Pancreas (tissue), 10 donors: ENCODE data around the gene NACC2. TPM values are rescaled to one million over a fixed set of nuclear protein-coding genes. Genes with fewer than 3 reads are reported as not detected.

Experiments
- ATAC-seq, 4 donors: fragments of 200-7000 bp; cut with Tn5 transposase; one replicate each; pipeline versions ENCODE4 v1.8.0 to v1.9.1; 2020; ENCODE audit warnings: mild to moderate bottlenecking in 4 of 4, moderate library complexity in 4 of 4
- DNase-seq, 6 donors: peaks; one replicate each; pipeline ENCODE4 v3.0.0-alpha.2; 2020
- FAIRE-seq: peaks from 2 replicates; lab custom pipeline; 2012; peaks lifted over from hg19 to GRCh38; lab: Jason Lieb, UNC
- H3K27ac ChIP-seq, 4 donors: fragments of 200-600 bp; sonication (generic); 1 replicate in 3 of 4; 2 replicates in 1 of 4; pipeline versions ENCODE4 v1.5.0 to v1.8.0; 2020
- H3K27me3 ChIP-seq, 4 donors: fragments of 200-600 bp; one replicate each; pipeline ENCODE4 v1.8.0; 2021
- H3K36me3 ChIP-seq, 3 donors: fragments of 200-600 bp; sonication (generic) in 1 of 3; one replicate each; pipeline versions ENCODE4 v1.5.0 to v1.8.0; 2020 to 2021
- H3K4me1 ChIP-seq, 3 donors: fragments of 200-600 bp; one replicate each; pipeline ENCODE4 v1.8.0; 2021
- H3K4me3 ChIP-seq, 4 donors: fragments of 200-600 bp; sonication (generic) in 2 of 4; one replicate each; pipeline versions ENCODE4 v1.5.0 to v1.8.0; 2020 to 2021
- H3K9me3 ChIP-seq, 4 donors: fragments of 200-600 bp; one replicate each; pipeline ENCODE4 v1.8.0; 2021
- WGBS, 2 donors: extraction: QIAGEN DNeasy Blood & Tissue Kit; methylation state at CpG; one replicate each; pipeline ENCODE4 v1.1.7; 2013; 5-methylcytosine and 5-hydroxymethylcytosine counted together
- intact Hi-C, 3 donors: fragments of 100-400 bp; cut with DNase I; formaldehyde crosslinking; loops; one replicate each; pipeline versions ENCODE4 v1.11.1 to v1.14.2; 2022
- polyA plus RNA-seq, 2 donors: library from polyadenylated mRNA; stranded (reverse); fragments of 200-250 nt; gene quantifications; one replicate each; pipeline ENCODE4 v1.2.3, GENCODE V29; 2013
- total RNA-seq, 6 donors: library from RNA; stranded (reverse); fragmentation: NEBNext Ultra II Directional in 4 of 6; extraction: Animal tissue kit (Norgen Biotek cat#: 25700) in 4 of 6; gene quantifications; one replicate each; pipeline versions ENCODE4 v1.2.1 to v1.2.4, GENCODE V29; 2021 to 2023
- TF ChIP-seq, protein P1 (sequence below), 4 donors: fragments of 200-600 bp; sonication (generic) in 3 of 4; IDR thresholded peaks; one replicate each; pipeline versions ENCODE4 v1.5.0 to v1.8.0; 2021; ENCODE audit warnings: antibody characterized with exemption in 4 of 4
- donor health status: healthy with polysubstance abuse.
- donor health status: DM: no; HTN: no; CAD: no; lungs with moderate emphysema.
- donor health status: DM: no; HTN: no; CAD: no.
- donor health status: control.
- donor health status: control.
- donor health status: Bipolar disorder and iron deficiency.
- donor health status: DM: yes; HTN: yes; CAD: no.
- donor health status: DM: no; HTN: no; CAD: no.
- donor health status: DM: no; HTN: no; CAD: no.
- donor health status: DM: yes; HTN: yes; CAD: no.

Gene NACC2
- total and polyA plus RNA-seq, 8 donors, result 4.3 to 12.4 (median 8.2) TPM

DNA sequence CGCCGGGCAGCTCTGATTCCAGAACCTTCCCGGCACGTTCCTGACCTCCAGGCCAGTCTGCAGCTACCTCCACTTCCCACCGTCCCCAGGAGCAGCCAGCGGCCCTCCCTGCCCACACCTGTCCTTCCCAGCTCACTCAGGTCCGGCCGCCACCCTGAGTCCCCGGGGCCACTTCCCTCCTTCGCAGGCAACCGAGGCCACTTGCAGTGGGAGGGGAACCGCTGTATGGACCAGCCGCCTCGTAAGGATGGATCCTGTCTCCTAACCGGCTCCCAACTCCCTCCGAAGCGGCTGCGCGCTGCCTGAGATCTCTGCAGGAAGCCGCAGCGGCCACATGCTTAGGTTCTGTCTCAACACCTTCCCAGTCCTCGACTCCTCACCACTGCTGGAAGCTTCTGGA, 16.1 kb upstream of the NACC2 start:
- no peak for FAIRE-seq
- 87 to 97% methylated on average over 22 of the region's 22 CpGs for WGBS, 2 donors
- H3K27ac ChIP-seq, result no peak overlapping the region

DNA sequence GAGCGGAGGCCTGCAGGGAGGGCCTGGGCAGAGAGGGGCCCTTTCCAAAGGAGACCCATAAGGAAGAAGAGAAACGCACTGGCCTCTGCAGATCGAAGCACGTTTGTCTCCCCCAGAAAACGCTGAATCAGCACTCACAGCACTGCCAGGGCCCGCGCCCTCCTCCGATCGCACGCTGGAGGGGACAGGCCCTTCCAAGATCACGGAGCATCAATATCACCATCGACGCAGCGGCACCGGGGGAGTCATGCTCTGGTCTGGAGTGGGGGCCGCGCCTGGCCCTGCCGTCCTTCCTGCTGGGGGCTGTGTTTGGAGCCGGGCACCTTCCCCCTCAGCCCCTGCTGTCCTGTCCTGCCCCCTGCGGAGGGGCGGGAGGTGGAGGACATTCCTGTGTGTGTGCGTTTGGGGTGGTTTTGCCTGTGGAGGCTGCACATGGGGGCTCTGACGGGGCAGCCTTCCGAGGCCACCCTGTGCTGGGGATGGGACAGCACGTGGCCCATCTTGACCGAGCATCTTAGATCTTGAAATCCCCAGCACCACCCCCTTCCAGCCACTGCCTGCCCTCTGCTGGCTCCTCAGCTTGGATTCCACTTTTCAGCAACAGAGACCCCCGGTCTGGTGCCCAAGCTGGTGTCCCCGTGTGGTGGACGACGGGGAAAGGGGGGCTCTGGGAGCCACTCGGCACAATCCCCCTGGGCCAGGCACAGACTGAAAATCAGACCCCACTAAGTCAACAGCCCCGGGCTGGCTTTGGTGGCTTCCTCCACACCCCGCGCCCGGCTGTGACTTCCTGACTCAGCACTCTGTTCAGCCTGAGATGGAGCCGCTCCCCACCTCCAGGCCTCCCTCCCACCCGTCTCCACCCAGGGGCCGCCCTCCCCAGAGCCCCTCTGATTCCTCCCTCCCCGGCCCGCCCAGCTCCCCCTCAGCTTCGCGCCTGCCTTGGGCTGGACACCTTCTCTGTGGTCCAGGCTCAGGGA, 15.3 kb upstream of the NACC2 start:
- Histone ChIP-seq H3K27me3 (no peaks in the 10 kb centered on the region), H3K9me3 (no peaks in the 10 kb centered on the region), H3K4me1 (peaks cover 5 to 10% (median 5%) of the 10 kb centered on the region in 3 donors), H3K27ac (peak overlapping the region in 2 of 4 donors; percentile 27 to 33), H3K4me3 (peak overlapping the region in 3 of 4 donors; percentile 9 to 34 (median 30)), H3K36me3 (no peaks in the 10 kb centered on the region)
- TF ChIP-seq, protein P1, sequence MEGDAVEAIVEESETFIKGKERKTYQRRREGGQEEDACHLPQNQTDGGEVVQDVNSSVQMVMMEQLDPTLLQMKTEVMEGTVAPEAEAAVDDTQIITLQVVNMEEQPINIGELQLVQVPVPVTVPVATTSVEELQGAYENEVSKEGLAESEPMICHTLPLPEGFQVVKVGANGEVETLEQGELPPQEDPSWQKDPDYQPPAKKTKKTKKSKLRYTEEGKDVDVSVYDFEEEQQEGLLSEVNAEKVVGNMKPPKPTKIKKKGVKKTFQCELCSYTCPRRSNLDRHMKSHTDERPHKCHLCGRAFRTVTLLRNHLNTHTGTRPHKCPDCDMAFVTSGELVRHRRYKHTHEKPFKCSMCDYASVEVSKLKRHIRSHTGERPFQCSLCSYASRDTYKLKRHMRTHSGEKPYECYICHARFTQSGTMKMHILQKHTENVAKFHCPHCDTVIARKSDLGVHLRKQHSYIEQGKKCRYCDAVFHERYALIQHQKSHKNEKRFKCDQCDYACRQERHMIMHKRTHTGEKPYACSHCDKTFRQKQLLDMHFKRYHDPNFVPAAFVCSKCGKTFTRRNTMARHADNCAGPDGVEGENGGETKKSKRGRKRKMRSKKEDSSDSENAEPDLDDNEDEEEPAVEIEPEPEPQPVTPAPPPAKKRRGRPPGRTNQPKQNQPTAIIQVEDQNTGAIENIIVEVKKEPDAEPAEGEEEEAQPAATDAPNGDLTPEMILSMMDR (IDR thresholded peaks at IDR 0.05), result no peak
- 48% methylated on average over 37 to 42 of the region's 42 CpGs for WGBS, 2 donors
- FAIRE-seq (no peak), ATAC-seq (peak in 1 of 4 donors; percentile 12), DNase-seq (no peak)
- intact Hi-C loops, result no loop called here

More for the DNA sequence above, 16.1 kb upstream of the NACC2 start:
- no peaks in the 10 kb centered on the region for H3K27me3 ChIP-seq
- no peaks in the 10 kb centered on the region for H3K9me3 ChIP-seq
- peaks cover 0 to 6% (median 0%) of the 10 kb centered on the region in 3 donors for H3K36me3 ChIP-seq
- TF ChIP-seq, protein P1 (IDR thresholded peaks at IDR 0.05), result no peak
- no peak for DNase-seq
- peaks cover 5 to 10% (median 5%) of the 10 kb centered on the region in 3 donors for H3K4me1 ChIP-seq
- H3K4me3 ChIP-seq, result no peak overlapping the region
- intact Hi-C loops, result no loop called here
- ATAC-seq, result no peak

DNA sequence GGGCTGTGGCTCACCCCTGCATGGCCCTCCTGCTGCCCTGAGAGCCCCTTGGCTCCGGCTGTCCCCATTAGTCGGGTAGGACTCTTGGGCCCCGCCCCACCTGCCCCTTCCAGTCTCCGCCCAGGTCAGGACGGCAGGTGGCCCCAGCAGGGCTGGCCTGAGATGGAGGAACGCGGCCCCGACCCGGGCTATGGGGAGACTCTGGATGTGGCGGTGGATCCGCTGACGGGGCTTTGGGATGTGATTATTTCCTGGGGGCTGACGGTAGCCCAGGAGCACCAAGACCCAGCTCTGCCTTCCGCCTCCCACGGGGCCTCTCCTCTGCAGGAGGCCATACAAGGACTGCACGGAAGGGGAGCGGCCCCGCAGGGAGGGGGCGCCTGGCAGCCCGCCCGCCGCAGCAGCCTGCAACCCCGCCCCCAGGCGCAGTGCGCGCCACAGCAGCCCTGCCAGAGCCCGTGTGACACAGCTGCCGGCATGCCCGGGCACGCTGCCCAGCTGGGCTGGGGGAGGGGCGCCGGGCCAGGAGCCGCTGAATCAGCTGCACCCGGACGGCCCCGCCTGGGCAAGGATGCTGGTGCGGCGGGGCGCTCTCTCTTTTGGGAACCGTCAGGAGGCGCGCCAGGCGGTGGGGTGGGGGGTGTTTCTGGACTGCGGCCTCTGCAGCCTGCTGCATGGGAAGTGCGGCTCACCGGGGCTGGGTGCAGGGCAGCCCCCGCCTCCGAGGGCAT, 14.4 kb upstream of the NACC2 start:
- 2 to 3% methylated on average over 46 to 48 of the region's 48 CpGs for WGBS, 2 donors
- peak; percentile 90 to 93 (median 92) for ATAC-seq
- intact Hi-C loops, result no loop called here
- no peak for FAIRE-seq
- Histone ChIP-seq H3K4me3 (peak overlapping the region in 3 of 4 donors; percentile 9 to 34 (median 30)), H3K27me3 (no peaks in the 10 kb centered on the region), H3K4me1 (peaks cover 5 to 10% (median 5%) of the 10 kb centered on the region in 3 donors), H3K27ac (peak overlapping the region; percentile 68 to 85 (median 78)), H3K36me3 (no peaks in the 10 kb centered on the region), H3K9me3 (no peaks in the 10 kb centered on the region)
- TF ChIP-seq, protein P1 (IDR thresholded peaks at IDR 0.05), result no peak
- DNase-seq, result peak; percentile 84 to 98 (median 95)

DNA sequence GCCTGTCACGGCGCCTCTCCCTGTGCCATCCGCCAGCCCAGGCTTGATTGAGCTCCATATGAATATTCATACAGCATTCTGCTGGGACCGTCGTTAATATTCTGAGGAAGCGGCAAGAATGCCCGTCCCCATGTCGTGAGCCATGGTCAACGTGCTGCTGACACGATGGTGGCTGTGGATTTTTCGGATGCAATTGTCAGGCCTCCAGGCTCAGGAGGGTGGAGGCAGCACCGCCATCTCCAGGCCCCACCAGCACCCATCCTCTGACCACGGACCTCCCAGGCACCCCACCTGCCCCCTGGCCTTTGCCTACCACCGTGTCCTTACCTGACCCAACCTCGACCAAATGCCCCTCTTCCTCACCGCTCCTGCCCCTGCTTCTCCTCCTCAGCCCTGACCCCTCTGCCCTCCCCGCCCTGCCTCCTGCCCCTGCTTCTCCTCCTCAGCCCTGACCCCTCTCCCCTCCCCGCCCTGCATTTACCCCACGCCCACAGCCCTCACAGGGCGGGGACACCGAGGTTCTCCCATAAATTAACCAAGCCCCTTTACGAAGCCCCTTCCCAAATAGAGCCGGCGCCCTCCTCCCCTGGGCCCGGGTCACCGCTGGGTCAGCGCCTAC, 13.7 kb upstream of the NACC2 start:
- Histone ChIP-seq H3K4me3 (peak overlapping the region in 3 of 4 donors; percentile 9 to 34 (median 30)), H3K36me3 (no peaks in the 10 kb centered on the region), H3K9me3 (no peaks in the 10 kb centered on the region), H3K27ac (peak overlapping the region; percentile 68 to 85 (median 78)), H3K27me3 (no peaks in the 10 kb centered on the region), H3K4me1 (peaks cover 5 to 10% (median 5%) of the 10 kb centered on the region in 3 donors)
- WGBS, 2 donors, result 80 to 83% methylated on average over 27 of the region's 27 CpGs
- no peak for DNase-seq
- ATAC-seq, result no peak
- intact Hi-C loops, result no loop called here
- TF ChIP-seq, protein P1 (IDR thresholded peaks at IDR 0.05), result no peak
- no peak for FAIRE-seq
